ENCODE results near the gene NCR3LG1.

DNA sequence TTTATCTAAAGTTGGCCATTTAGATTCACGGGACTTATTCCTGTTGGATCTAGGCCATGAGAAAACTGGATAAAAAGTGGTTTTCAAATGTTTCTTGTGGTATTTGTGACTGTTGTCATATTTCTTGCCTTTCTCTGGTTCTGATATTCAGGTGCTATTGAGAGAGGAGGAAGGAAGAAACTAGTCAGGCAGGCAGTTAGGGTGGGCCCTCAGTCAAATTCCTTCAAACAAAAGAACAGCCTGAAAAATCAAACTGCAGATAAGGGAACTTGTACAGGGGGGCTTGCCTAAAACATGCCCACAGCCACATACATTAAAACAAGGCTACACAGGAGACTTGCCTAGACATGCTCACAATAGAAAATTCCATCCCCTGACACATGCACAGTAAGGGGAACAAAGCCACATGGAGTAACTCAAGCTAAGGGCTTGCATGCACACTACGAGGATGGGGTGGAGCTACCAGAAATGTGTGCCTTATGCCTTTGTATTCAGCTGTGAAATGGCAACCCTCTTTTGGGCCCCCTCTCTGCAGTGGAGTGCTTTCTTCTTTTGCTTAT is 18.2 kb downstream of the NCR3LG1 start:
- TF ChIP-seq, protein P1, sequence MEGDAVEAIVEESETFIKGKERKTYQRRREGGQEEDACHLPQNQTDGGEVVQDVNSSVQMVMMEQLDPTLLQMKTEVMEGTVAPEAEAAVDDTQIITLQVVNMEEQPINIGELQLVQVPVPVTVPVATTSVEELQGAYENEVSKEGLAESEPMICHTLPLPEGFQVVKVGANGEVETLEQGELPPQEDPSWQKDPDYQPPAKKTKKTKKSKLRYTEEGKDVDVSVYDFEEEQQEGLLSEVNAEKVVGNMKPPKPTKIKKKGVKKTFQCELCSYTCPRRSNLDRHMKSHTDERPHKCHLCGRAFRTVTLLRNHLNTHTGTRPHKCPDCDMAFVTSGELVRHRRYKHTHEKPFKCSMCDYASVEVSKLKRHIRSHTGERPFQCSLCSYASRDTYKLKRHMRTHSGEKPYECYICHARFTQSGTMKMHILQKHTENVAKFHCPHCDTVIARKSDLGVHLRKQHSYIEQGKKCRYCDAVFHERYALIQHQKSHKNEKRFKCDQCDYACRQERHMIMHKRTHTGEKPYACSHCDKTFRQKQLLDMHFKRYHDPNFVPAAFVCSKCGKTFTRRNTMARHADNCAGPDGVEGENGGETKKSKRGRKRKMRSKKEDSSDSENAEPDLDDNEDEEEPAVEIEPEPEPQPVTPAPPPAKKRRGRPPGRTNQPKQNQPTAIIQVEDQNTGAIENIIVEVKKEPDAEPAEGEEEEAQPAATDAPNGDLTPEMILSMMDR (conservative IDR thresholded peaks at IDR 0.05; ENCODE audit: low read length): no peak
- no peak for TF ChIP-seq EZH2phosphoT487 (IDR thresholded peaks at IDR 0.05; ENCODE audit: borderline replicate concordance, low read depth, low read length)
